NCI-H226 (cell line): ENCODE results near the gene ZBTB24.

ENCODE experiments used
- DNase-seq: peaks from one replicate; pipeline ENCODE4 v3.0.0-alpha.2; 2015

ZBTB24 gene

DNA sequence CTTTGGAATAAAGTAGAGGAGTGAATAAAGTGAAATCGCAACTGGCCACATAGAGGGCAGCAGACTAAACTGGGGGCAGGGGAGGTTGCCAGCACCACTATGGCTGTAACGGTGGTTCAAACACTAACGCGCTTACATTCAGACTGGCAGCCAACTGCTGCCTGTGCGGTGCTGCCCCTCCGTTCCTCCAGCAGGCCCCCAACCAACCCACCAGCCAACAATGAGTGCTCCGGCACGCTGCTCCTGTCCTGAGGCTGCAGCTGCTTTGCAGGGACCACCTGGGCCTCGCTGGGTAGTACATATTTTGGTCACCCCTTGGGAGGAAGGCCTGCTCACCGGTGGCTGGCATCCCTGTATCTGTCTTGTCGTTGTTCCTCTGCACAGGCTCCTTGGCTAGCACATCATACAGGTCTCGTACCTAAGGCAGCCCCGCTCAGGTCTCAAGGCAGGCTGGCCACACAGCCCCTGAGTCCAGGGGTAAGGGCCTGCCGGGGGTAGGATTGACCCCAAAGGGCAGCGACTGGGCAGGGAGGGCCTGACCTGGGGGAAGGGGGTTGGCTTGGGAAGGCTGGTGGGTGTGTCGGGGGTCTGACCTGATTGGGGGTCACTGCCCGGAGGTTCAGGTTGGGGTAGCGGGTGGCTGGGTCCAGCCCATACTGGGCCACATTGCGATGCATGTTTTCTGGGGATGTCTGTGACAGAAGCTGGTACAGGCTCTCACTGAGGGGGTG lies 33.8 kb downstream of the ZBTB24 start:
- DNase-seq = no peak

DNA sequence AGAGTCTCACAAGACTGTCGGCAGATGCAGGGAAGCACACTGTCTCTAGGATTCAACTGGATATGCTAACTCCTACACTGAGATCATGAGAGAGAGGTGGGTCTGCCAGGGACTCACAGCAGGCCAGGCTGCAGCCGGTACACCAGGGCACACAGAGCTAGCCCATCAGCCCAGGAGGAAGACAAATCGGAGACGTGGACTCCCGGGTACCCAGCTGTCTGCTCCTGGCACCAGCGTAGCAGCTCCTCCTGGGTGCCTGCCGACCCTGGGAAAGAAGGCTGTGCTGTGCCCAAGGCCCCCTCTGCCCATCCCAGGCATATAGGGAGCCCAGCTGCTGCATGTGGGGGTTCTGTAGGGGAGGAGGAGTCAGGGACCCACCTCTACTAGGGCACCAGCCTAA lies 34.4 kb downstream of the ZBTB24 start:
- no peak for DNase-seq

DNA sequence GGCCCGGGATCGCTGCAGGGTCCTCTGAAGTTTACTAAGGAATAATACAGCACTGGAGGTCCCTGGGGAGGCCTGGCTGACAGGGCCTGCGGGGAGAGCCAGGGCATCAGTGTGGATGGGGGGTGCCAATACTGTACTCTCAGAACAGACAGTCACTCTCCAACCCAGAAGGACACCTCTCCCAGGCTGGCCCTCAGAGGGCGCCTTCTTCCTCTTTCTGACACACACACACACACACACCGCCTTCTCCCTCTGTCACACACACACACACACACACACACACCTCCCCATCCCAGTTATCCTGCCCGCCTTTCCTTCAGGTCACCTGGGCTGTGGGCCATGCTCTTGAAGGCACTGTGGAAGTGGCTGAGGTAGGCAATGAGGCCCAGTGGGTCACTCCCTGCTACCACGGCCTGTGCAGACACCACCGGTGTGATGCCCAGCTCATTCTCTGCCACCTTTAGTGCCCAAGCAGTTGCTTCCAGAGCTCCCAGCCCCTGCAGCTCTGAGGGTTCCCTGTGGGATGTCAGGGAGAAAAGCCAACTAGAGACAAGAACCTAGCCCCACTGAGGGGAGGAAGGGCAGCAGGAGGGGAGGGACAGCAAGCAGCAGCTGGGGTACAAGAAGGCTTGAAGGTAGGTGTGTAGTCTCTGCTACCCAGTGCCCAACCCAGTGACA lies 35.0 kb downstream of the ZBTB24 start:
- no peak for DNase-seq

DNA sequence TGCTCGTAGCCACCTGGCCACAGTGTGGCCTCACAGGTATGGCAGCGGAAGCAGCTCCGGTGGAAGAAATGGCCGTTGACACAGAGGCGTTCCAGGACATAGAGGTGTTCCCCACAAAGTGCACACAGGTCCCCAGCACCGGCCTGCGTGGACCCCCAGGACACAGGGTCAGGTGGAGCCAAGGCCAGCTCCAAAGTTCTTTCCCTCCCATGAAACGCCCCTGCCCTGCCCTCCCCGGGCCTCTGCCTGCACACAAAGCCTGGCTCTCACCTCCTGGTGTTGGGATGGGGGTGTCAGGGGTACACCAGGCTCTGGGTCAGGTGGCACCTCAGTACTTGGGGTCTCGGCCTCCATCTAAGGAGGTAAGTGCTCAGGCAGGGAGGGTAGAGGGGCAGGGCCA lies 35.9 kb downstream of the ZBTB24 start:
- DNase-seq = no peak

DNA sequence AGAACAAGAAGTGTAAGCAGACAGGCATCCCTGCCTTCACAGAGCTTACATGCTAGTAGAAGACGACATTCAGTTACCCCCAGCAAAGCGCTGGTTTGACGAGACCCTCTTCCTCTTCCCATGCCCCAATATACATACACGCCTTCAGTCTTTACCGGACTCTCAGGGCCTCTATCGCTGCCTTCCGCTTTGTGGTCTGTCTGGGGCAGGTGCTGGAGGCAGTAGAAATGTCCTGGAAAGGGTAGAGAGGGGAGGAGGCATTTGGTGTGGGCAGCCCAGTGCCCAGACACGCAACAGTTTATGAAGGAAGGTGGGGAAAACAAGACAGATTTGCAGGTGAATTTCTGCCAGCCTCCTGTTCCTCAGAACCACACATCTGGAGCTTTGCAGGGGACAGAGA lies 36.5 kb downstream of the ZBTB24 start:
- DNase-seq = no peak

DNA sequence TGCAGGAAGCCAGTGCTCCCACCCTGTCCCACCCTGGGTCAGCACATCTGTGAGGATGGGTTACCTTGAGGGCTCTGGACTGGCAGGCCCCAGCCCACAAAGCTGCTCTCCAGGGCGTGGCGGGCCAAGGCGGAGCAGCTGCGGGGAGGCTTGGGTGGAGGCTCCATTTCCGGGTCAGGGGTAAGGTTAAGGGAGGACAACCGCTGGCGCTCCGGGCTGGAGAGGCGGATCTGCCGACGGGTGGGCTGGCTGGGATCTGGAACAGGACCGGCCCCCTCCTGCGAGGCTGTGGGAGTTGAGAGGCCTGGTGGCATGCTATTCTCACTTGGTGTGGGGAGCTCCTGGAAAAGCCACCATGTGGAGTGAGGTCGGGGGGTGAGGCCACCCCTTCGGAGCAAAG lies 36.9 kb downstream of the ZBTB24 start:
- DNase-seq = no peak

DNA sequence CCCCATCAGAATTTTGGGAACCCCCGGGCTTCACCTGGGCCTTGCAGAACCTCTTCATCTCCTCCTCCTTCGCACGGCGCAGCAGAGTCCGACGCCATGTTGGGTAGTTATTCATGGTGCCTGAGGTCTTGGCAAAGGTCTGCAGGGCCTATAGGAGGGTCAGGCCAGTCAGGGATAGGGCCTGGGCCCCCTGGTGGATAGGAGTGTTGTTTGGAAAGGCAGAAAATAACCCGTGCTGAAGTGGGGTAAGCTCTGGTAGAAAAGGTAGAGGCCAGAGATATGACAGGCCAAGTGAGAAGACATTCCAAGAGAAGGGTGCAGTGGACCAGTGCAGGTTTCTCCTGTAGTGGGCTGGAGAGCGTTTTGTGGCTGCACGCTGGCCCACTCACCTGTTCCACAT lies 37.6 kb downstream of the ZBTB24 start:
- no peak for DNase-seq

DNA sequence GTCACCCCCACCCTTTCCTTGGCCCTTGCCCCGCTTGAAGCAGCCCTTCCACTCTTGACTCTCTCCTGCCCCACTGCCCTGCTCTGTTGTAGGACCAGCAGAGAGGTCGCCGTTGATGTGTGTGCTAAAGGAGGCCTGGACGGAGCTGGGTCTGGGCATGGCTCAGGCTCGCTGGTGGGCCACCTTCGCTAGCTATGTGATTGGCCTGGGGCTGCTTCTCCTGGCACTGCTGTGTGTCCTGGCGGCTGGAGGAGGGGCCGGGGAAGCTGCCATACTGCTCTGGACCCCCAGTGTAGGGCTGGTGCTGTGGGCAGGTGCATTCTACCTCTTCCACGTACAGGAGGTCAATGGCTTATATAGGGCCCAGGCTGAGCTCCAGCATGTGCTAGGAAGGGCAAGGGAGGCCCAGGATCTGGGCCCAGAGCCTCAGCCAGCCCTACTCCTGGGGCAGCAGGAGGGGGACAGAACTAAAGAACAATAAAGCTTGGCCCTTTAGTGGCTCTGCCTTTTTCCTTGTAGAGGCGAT lies 39.5 kb downstream of the ZBTB24 start:
- DNase-seq = no peak

DNA sequence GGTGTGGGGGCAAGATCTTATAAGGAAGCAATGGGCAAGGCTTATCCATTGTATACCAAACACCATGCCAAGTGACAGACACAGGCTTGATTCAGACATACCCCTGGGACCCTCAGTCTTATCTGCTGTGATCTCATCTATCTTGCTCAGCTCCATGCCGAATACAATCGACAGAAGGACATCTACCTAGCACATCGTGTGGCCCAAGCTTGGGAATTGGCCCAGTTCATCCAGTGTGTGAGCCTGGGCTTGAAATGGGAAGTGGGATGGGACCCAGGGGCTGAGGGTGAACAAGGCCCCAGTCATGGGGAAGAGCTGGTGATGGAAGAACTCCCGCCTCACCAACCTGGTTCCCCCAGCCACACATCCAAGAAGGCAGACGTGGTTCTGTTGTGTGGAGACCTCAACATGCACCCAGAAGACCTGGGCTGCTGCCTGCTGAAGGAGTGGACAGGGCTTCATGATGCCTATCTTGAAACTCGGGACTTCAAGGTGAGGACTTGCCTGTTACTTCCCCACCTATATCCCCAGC lies 40.6 kb downstream of the ZBTB24 start:
- no peak for DNase-seq

DNA sequence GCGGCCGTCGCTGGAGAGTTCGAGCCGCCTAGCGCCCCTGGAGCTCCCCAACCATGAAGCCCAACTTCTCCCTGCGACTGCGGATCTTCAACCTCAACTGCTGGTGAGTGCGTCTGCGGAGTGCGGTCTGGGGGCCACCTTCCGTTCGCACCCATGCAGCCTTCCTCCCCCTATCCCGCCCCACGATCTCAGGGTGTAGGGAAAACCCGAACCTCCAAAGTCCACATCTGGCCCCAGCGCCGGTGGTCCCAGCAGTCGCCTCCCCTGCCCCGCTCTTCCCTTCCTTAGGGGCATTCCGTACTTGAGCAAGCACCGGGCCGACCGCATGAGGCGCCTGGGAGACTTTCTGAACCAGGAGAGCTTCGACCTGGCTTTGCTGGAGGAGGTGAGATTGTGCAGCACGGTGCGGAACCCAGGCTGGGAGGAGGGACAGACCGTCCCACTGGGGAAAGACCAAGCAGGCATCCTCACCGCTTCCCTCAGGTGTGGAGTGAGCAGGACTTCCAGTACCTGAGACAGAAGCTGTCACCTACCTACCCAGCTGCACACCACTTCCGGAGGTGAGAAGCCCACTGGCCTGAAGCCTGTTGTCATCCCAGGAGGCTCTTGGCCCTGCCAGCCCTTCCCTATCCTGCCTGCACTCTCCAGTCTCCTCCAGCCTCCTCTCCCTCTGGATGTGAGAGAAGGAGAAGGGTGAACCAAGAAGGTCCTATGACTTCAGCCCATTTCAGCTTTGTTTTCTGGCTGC lies 41.8 kb downstream of the ZBTB24 start:
- peak; percentile 56 for DNase-seq

DNA sequence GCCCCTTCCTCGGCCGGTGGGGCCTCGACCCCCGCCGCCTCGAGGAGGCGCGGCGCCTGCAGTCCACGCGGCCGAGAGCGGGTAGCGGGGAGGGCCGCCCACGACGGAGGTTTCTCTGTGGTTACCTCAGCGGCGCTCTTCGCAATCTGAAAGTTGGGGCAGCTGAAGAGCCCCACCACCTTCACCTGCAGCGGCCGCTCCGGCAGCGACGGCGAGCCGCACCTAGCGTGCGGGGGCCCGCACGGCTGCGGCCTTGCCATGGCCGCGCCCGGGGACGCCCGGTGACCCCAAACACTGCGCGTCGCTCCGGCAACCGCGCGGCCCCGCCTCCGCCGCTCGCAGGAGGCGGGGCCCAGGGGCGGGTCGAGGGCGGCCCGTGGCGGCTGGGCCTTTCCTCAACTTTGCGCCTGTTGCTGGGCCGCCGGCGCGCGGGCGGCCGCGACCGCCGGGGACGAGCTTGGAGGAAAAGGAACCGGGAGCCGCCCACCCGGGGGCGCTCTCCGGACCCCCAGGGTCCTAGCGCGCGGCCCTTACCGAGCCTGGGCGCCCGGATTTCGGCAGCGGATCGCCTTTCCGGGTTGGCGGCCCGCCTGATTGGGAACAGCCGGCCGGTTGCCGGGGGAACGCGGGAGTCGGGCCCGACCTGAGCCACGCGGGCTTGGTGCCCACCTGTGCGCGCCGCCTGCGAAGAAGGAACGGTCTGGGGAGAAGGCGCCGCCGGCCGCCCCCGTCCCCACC lies 42.5 kb downstream of the ZBTB24 start, which contains the start of the genes PPIL6 and SMPD2:
PPIL6 (minus strand) TSS at position 298 of the 738 bp plus-strand sequence; CDS start at position 260, 38 bp downstream.
SMPD2 (plus strand) TSS at position 394 of the 738 bp plus-strand sequence. CDS start 398 bp downstream, outside the sequence.
- peak; percentile 76 for DNase-seq

DNA sequence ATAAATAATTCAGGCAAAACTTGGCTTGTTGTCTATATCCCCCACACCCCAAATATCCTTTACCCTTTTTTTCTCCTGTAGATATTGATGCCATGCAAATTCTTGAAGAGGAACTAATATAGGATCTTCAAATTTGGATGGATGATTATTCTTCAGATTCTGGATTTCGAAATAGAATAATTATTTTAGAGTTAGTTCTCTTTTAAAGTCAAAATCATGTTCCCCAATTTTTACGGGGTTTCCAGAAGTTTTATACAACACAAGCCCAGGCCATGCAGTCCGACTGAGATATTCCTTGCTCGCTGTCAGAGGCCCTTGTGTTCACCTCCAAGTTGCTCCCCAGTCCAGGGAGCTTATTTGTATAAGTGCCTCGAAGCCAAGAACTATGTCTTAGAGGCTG lies 47.0 kb downstream of the ZBTB24 start:
- DNase-seq = no peak

DNA sequence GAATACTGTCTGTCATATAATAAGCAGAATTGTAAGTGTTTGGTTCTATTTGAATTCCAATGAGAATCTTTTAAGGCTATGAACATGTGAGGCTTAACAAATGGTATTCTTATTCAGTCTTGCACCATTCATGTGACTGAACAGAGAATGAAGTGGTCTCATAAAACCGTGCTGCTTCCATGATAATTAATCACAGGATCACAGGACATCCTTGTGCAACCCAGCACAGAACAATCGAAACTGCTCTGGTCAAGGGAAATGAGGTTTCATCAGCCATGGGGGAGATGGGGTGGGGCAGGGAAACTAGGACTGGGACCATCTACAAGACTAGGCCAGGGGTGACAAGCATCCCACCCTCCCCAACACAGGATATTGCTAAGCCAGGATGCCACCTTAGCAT lies 48.6 kb downstream of the ZBTB24 start:
- DNase-seq = no peak

DNA sequence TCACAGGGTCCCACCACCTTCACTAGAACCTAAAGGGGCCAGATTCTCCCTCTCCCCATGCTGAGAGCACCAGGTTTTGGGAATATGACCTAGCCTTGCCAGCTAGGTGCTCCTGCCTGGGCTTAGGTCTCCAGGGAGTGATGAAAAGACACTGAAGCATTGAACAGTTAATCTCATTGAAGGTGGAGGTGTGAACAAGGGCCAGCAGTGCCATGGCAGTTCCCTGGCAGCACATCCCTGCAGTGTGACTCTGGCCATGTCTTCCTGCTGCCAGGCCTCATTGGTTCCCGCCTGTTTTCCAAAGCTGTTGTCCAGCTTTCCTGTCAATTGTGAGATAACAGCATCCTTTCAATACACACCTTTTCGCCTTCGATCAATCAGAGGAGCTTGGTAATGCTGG lies 53.5 kb downstream of the ZBTB24 start:
- DNase-seq = no peak

DNA sequence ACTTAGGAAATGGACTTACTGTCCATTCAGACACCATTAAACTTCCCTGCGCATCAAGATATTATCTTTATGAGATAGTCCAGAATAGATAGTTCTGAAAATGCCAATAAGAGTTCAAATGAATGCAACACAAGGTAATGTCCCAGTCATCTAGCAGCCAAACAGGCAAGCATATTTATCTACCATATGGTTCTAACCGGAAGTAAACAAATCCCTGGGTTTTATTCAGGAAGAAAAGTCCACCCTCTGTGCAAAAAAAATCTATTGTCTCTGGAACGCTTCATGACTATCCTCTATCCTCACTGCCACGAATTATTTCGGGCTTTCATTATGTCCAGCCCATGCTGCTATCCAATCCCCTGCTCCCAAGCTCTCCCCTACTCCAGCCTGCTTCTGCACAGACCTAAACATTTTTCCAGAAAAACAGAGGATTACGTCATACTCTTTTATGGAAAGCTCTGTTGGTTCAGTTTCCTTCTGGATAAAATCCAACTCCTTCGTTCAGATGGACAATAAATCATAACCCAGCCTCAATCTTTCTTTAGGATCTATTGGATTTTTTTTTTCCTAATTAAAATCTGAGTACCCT lies 54.0 kb downstream of the ZBTB24 start:
- DNase-seq = peak; percentile 70

DNA sequence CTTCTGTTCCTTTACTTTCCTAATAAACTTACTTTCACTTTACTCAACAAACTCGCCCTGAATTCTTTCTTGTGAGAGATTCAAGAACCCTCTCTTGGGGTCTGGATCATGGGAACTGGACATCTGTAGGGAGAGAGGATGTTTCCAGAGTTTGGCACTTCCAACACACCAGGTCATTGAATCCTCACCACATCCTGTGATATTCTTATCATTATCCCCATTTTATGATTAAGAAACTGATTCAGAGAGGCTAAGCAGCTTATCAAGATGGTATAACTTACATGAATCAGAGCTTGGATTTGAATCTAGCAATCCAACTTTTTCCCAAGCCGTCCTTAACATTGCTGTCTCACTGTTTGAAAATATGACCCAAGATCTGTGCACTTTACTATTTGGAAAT lies 58.1 kb downstream of the ZBTB24 start:
- peak; percentile 70 for DNase-seq

DNA sequence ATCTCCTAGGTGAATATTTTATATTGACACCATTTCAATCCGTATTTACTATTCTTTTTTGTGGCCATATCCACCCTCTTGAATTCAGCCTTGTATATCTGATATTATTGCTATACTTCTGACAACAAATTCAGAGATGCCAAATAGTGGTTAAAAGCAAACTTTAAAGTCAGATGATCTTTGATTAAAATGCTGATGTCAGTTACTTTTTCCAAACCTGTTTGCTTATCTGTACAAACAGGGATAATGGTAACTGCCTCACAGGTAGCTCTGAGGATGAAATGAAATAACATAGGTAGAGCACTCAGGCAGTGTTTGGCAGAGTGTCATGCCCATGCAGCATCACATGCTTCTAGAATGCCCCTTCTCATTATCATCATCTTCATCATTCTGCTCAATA lies 61.8 kb downstream of the ZBTB24 start:
- DNase-seq = no peak

DNA sequence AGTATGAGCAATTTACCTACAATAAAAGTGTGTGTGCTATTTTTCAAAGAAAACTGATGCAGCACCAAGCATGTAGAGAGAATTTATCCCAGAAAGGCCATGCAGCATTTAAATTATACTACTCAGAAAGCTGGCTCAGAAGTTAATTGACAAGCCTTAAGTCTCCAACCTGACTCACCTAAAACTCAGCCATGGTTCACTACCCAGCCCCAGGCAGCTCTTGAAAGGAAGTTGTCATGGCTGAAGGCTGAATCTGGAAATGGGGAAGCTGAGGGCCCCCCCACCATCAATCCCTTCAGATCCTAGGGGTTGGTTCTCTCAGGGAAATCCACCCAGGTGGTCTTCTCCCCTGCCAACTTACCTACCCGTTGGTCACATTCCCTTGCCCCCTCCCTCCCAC lies 62.3 kb downstream of the ZBTB24 start:
- DNase-seq = peak; percentile 59

DNA sequence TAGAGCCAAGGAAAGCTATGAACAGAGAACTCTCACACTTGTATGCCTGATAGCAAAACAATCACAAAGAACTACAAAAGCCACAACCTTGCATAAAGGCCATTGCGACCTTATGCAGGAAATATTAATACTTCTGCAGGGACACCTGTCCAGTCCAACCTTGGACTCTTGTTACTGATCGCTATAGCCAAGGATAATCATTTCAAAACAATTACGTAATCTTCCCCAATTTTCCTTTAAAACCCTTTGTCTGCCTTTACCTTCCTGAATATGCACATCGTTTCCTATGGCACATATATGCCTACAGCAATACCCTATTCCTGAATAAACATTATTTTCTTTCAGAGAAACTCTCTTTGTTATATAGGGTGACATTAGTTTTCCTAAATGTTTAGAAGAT lies 65.4 kb downstream of the ZBTB24 start:
- no peak for DNase-seq
